Measurements from ENCODE around the gene SNTA1.
A peak's percentile ranks its signal among the peaks of the same experiment; 100 is the strongest.
"Not testable (repeated sequence)": the region's sequence is repeated elsewhere in the genome, so short reads cannot be mapped to it uniquely, and the experiment has no call there.

Gene SNTA1

GRCh38 chr20:33393609-33394008 is 50.0 kb downstream of the SNTA1 start:
- no peak for DNase-seq (ENCODE audit: low read depth in 3 of 3)

- no peak for DNase-seq (ENCODE audit: low read depth in 3 of 3)
These were observed 51.7 kb downstream of the SNTA1 start for GRCh38 chr20:33391722-33392415.

GRCh38 chr20:33389326-33389725 is 54.2 kb downstream of the SNTA1 start:
- DNase-seq (ENCODE audit: low read depth in 3 of 3): not testable (repeated sequence)

- no peak for DNase-seq (ENCODE audit: low read depth in 3 of 3)
These were observed 55.3 kb downstream of the SNTA1 start for GRCh38 chr20:33388268-33388667.

- DNase-seq (ENCODE audit: low read depth in 3 of 3): no peak
These were observed 56.4 kb downstream of the SNTA1 start for GRCh38 chr20:33387177-33387576.

- no peak for DNase-seq (ENCODE audit: low read depth in 3 of 3)
These were observed 56.9 kb downstream of the SNTA1 start for GRCh38 chr20:33386673-33387072.

- DNase-seq (ENCODE audit: low read depth in 3 of 3): no peak
These were observed 66.2 kb downstream of the SNTA1 start for GRCh38 chr20:33377366-33377765.

- no peak for DNase-seq (ENCODE audit: low read depth in 3 of 3)
These were observed 69.6 kb downstream of the SNTA1 start for GRCh38 chr20:33373735-33374605.

- no peak for DNase-seq (ENCODE audit: low read depth in 3 of 3)
These were observed 70.5 kb downstream of the SNTA1 start for GRCh38 chr20:33372993-33373441.

- DNase-seq (ENCODE audit: low read depth in 3 of 3): peak in 2 of 3 experiments; percentile 5 to 24
These were observed 73.3 kb downstream of the SNTA1 start for GRCh38 chr20:33370291-33370690.

- DNase-seq (ENCODE audit: low read depth in 3 of 3): no peak
These were observed 80.7 kb downstream of the SNTA1 start for GRCh38 chr20:33362898-33363297.

GRCh38 chr20:33359399-33360261 is 83.9 kb downstream of the SNTA1 start:
- DNase-seq (ENCODE audit: low read depth in 3 of 3): no peak

Data from stimulated activated CD4-positive, alpha-beta T cell treated with anti-CD3 and anti-CD28 coated beads, TNF-alpha, amount 100 ng/mL, for 24 hours (primary cell).